GM19372 (cell line): ENCODE data around the gene DNAH1.
"Not testable (repeated sequence)": the region's sequence is repeated elsewhere in the genome, so short reads cannot be mapped to it uniquely, and the experiment has no call there.

Experiments
- ATAC-seq: cut with Tn5 transposase; IDR thresholded peaks from one replicate; pipeline ENCODE4 v1.9.1; 2021; ENCODE audit warnings: mild to moderate bottlenecking, low read depth, moderate library complexity; ENCODE audit not compliant: unreplicated experiment

DNAH1 gene

DNA sequence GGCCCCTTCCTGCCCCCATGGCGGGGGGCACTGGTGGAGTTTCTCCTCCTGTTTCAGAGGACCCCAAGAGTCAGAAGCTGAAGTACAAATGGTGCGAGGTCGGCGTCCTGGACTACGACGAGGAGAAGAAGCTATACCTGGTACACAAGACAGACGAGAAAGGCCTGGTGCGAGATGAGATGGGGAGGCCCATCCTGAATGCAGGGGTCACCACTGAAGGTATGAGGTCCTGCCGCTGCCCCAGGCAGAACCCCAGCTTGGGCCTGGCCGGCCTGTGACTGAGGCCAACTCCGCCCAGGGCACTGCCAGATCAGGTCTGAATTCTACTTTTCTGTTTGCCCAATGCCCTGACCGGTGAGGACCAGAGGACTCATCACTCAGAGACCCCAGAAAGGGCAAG, 15.0 kb downstream of the DNAH1 start:
- ATAC-seq = no peak

DNA sequence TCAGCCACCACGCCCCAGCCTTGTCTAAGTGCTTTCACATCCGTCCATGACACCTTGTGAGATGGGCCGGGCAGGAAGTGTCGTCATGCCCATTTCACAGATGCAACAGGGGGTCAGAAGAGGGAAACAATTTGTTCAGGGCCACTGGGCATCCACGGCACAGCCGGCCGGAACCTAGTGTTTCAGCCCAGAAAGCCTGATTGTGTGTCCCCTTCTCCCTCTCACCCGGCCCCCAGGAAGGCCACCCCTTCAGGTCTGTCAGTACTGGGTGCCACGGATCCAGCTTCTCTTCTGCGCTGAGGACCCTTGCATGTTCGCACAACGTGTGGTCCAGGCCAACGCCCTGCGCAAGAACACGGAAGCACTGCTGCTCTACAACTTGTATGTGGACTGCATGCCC, 15.8 kb downstream of the DNAH1 start:
- ATAC-seq = no peak

DNA sequence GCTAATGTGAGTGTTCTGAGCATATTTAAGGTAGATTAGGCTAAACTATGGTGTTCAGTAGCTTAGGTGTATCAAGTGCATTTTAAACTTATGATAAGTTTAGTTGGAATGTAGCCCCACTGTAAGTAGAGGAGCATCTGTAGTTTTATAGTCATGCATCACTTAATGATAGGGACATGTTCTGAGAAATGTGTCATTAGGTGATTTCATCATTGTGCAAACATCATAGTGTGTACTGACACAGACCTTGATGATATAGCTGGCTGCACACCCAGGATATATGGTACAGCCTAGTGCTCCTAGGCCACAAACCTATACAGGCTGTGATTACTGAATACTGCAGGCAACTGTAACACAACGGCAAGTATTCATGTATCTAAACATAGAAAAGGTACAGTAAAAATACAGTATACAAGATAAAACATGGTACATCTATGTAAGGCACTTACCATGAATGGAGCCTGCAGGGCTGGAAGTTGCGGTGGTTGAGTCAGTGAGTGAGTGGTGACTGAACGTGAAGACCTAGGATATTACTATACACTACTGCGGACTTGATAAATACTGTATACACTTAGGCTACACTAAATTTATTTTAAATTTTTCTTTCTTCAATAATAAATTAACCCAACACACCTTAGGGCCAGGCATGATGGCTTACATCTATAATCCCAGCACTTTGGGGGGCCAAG, 17.9 kb downstream of the DNAH1 start:
- no peak for ATAC-seq

DNA sequence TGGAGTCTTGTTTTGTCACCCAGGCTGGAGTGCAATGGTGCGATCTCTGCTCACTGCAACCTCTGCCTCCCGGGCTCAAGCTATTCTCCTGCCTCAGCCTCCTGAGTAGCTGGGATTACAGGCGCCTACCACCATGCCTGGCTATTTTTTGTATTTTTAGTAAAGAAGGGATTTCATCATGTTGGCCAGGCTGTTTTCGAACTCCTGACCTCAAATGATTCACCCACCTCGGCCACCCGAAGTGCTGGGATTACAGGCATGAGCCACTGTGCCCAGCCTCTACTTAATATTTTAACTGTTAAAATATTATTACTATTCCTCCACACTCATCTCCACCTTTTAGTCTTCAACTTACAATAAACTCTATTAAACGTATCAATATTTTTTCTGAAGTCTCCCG, 22.0 kb downstream of the DNAH1 start:
- ATAC-seq = not testable (repeated sequence)

DNA sequence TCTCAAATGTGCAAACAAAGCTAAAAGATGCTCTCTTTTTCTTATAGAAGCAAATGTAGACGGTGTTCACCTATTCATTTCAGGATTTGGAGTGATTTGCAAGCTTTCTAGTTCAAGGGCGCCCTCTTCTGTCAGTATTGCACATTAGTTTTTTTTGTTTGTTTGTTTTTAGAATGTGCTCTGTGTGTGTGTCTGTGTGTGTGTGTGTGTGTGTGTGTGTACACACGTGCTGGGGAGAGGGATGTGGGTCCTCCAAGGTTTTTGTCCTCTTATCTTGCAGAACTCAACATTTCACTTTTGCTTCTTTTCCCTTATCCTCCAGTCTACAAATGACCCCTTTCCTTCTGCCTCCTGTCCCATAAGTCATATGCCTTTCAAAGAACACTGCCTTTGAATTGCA, 23.5 kb downstream of the DNAH1 start:
- no peak for ATAC-seq

DNA sequence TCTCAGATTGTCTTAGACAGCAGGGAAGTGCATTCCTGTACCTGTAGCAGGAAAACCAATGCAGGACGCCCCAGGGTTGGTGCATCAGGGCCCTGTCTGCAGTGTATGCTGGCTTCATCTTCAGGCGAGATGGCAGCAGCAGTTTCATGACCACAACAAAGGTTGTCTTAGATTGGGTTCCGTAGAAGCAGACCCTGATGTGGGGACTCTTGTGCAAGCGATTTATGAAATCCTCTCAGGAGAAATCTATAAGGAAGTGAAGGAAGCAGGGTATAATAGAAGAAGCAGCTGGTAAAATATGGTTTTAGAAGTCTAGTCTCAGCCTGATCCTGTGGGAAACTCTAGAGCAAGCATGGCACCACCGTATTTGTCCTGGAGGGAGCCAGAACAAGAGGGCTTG, 25.0 kb downstream of the DNAH1 start:
- no peak for ATAC-seq

DNA sequence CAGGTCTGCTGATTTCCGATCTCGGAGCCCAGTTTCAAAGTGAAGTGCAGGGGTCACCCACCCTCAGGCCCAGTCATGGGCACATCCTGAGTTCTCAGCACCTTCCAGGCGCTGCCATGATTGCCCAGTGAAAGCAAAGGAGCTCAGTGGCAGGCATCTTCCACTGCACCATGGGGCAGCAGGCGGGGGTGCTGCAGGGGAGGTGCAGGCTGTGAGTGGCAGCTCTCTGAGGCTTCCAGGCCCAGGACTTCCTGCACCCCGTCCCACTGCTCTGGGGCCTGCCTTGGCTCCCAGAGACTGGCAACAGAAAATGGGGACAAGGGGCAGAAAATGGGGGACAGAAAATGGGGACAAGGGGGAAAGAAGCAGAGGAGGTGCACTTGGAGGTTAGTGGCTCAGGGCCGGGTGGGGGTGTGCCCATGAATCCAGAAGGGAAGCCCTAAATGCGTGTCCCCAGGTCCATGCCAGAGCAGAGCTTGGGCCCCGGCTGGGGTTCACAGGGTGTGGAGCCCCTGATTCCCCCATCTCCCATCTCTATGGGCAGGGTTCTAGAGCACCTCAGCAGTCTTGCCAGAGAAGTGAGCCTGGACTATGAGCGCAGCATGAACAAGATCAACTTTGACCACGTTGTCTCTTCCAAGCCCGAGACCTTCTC, 28.0 kb downstream of the DNAH1 start:
- no peak for ATAC-seq

DNA sequence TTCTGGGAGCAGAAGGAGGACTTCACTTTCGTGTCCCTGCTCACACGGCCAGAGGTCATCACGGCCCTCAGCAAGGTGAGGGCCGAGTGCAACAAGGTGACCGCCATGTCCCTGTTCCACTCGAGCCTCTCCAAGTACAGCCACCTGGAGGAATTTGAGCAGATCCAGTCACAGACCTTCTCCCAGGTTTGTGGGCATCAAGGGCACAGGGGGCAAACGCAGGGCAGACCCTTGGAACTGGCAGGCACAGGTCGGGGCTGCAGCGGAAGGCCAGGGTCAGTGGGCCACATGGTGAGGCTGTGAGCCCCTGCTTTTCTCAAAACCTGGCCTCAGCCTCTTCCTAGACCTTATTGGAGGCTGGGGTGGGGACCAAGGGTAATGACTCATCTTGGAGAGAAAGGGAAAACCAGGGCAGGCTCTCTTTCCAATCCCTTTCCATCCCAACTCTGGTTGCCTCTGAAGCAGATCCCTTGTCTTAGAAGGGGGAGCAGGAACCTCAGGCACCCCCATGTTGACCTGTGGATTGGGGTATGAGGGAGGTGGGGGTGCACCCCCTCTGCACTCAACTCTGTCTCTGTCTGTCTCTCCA, 29.5 kb downstream of the DNAH1 start:
- no peak for ATAC-seq

DNA sequence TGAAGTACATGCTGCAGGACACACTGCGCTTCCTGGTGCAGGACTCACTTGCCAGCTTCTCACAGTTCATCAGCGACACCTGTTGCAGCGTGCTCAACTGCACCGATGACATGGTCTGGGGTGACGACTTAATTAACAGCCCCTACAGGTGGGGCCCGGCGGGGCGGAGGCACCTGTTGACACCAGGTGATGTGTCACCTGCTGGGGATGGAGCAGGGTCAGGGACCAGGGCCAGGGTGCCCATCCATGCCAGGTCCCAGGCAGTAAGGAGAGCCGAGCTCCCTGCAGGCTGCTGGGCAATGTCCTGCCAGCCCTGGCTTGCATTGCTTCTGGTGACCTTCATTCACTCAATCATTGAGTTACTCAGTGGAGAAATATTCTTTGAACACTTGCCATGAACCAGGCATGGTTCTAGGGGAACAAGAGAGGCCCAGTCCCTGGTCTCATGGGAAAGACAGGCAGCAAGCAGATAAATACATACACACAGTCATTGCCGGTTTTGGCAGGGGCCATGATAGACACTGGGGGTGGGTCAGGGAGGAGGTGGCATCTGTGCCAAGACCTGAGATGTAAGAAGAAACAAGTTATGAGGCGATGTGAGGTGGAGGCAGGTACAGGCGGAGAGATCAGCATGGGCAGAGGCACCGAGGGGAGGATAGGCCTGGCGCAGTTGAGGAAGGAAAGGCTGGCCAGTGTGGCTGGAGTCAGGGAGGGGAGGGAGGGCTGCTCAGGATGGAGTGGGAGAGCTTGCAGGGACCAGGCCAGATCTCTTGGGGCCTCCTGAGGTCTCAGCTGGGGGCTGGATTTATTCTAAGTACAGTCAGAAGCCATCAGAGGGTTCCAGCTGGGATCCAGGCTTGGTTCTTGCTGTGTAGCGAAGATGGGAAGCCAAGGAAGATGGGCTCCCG, 30.8 kb downstream of the DNAH1 start:
- ATAC-seq = no peak

DNA sequence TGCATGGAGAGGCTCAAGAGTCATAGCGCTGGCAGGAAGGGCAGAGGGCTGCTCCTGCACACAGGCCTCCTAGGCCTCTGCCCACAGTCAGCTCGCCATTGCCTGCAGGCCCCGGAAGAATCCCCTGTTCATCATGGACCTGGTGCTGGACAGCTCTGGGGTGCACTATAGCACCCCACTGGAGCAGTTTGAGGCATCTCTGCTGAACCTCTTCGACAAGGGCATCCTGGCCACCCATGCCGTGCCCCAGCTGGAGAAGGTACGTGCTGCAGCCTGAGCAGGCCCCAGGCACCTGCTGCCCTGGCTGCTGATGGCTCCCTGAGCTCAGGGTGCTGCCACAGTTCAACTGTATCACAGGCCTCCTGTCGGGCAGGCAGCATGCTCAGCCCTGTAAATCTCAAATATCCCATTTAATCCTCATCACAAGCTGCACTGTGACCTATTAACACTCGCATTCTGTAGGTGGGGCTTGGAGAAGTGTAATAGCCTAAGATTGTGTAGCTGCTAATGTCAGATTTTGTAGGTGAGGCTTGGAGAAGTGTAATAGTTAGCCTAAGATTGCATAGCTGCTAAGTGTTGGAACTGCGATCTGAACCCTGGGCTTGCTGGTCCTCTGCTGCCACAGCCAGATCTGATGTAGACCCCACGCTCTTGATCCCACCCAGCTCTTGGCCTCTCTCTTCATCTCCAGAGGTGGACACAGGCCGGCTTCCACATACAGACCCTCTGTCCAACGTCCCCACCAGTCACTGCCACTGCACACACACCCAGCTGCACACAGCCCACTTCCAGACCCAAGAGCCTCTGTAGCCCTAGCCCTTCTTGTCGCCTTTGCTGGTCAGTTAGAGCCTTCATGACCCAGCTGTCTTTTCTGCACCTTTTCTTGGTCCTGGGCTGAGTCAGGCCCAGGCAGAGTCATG, 31.9 kb downstream of the DNAH1 start:
- no peak for ATAC-seq

DNA sequence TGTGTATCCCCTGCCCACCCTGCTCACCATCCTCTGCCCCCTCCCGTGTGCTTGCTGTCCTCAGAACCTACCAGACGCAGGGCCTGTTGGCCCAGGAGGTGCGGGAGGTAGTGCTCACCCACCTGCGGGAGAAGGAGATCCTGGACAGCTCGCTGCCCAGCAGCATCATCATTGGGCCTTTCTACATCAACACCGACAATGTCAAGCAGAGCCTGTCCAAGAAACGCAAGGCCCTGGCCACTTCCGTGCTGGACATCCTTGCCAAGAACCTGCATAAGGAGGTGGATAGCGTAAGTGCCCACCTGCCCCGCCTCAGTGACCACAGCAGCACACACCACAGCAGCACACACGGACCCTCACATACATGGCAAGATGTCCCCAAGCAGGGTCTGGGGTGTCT, 33.0 kb downstream of the DNAH1 start:
- ATAC-seq = no peak

DNA sequence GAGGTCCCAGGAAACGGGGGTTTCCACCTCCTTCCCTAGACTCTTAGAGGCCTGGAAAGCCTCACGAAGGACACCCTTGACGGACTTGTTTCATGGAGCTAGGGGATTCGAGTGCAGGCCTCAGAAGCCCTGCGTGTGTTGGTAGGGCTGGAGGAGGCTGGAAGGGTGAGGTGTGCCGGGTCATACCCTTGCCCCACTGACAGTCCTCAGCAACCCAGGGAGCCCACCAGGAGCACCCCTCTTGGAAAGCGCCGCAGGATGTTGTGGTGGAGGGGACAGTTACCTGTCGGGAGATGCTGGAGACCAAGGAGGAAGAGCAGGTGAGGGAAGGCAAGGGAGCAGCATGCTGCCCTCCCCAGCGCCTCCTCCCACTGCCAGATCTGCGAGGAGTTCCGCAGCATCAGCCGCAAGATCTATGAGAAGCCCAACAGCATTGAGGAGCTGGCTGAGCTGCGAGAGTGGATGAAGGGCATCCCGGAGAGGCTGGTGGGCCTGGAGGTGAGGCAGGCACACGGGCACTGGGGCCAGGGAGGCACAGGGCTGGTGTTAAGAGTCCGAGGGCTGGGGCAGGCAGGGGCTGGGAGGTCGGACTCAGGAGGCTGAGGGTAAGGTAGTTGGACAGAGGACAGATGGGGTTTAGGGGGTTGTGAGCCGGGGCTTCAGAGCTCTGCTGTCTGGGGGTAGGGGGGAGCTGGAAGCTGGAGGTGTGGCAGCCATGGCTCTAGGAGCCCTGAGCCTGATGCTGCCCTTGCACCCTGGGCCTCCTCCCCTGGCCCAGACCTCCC, 33.7 kb downstream of the DNAH1 start:
- ATAC-seq = no peak

DNA sequence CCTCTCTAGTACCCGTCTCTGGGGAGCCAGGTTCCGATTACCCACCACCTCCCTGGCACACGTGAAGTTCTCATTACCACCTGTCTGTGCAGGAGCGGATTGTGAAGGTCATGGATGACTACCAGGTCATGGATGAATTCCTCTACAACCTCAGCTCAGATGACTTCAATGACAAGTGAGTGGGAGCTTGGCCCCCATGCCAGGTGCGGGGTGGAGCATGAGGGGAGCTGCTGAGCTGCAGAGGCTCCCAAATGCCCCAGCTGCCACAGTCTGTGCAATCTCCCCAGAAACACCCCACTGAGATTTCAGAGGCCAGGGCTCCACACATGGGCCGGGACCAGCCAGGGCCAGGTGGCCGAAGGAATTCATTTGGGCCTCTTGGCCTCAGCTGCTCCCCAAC, 34.3 kb downstream of the DNAH1 start:
- ATAC-seq = no peak

DNA sequence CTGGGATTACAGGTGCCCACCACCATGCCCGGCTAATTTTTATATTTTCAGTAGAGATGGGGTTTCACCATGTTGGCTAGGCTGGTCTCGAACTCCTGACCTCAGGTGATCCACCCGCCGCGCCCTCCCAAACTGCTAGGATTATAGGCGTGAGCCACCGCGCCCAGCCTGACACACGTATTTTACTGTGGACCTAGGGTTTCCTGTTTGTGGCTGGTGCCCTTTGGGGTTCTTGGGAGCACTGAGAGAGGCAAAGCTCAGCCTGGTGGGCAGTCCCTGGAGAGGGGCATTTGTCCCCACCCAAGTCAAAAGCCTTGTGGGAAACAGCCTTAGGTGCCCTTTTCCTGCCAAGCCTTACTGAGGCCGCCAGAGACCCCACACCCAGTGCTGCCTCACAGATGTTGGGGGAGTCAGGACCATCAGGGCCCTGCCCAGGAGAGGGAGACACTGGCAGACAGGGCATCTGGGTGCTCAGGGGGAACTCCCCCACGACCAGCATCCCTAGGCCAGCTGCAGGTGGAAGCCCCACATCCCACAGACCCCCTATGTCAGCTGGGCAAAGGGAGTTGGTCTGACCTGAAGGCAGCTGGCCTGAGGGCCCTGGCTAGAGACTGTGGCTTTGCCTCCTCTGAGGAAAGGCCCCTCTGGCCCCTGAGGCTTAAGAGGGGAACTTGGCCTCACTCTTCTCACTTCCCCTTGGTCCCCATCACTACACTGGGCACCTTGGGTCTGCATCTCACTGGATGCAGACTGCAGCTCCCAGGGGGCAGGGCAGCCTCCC, 35.1 kb downstream of the DNAH1 start:
- ATAC-seq = no peak

DNA sequence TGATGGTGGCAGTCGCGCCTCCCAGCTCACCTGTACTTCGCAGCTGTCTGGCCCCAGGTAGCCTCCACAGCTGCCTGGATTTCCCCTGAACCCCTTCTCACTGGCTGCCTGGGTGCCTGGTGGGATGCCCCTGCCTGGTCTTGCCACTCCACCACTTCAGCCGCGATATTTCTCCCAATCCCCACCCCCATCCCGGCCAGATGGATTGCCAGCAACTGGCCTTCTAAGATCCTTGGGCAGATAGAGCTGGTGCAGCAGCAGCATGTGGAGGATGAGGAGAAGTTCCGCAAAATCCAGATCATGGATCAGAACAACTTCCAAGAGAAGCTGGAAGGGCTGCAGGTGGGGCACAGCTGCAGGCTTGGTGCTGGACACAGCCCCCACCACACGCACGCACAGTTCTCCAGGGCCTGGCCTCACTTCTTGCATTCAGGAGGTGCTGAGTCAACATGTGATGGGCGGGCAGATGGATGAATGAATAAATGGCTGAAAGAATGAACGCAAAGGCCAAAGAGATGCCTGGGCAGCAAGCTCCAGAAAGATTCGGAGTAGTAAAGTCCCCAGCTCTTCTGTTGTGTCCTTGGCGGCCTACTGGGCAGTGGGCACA, 35.7 kb downstream of the DNAH1 start:
- no peak for ATAC-seq

DNA sequence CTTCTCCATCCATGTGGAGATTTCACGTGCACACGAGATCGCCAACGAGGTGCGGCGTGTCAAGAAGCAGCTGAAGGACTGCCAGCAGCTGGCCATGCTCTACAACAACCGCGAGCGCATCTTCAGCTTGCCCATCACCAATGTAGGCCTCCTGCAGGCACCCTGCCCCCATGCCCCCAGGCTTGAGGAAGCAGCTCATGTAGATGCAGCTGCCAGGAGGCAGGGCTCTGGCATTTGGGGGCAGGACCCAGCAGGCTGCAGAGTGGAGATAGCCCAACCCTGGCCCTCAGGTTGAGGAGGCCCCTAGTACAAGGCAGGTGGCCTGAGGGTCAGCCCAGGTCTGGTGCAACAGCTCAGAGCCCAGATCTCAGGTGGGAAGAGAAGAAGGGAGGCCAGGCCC, 36.4 kb downstream of the DNAH1 start:
- ATAC-seq = no peak

DNA sequence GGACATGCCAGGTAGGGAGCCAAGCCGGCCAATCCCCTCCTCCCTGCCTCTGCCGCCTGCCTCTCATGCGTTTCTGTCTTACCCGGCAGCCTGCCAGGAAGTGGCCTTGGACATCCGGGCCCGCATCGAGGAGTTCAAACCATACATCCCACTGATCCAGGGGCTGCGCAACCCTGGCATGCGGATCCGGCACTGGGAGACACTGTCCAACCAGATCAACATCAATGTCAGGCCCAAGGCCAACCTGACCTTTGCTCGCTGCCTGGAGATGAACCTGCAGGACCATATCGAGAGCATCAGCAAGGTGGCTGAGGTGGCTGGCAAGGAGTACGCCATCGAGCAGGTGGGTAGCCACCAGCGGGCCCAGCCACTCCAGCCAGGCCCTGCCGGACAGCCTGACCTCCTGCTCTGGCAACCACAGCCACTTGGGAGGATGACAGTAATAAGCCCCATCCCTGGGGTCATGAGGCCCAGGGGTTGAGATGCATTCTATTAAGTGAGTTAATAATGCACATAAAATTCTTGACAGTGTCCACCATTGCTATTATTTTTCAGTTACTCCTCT, 37.3 kb downstream of the DNAH1 start:
- ATAC-seq = no peak

DNA sequence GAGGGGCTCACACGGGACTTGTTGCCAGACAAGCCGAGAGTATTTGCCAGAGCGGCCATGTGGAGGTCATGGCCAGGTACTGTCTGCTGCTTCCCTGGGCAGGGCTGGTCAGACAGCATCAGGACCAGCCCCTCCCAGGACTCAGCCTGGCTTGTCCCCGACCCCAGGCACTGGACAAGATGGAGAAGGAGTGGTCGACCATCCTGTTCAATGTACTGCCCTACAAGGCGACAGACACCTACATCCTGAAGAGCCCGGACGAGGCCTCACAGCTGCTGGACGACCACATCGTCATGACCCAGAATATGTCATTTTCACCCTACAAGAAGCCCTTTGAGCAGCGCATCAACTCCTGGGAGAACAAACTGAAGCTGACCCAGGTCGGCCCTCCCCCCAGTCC, 38.6 kb downstream of the DNAH1 start:
- ATAC-seq = no peak
